Measurements from ENCODE around the gene PPDPF.

DNA sequence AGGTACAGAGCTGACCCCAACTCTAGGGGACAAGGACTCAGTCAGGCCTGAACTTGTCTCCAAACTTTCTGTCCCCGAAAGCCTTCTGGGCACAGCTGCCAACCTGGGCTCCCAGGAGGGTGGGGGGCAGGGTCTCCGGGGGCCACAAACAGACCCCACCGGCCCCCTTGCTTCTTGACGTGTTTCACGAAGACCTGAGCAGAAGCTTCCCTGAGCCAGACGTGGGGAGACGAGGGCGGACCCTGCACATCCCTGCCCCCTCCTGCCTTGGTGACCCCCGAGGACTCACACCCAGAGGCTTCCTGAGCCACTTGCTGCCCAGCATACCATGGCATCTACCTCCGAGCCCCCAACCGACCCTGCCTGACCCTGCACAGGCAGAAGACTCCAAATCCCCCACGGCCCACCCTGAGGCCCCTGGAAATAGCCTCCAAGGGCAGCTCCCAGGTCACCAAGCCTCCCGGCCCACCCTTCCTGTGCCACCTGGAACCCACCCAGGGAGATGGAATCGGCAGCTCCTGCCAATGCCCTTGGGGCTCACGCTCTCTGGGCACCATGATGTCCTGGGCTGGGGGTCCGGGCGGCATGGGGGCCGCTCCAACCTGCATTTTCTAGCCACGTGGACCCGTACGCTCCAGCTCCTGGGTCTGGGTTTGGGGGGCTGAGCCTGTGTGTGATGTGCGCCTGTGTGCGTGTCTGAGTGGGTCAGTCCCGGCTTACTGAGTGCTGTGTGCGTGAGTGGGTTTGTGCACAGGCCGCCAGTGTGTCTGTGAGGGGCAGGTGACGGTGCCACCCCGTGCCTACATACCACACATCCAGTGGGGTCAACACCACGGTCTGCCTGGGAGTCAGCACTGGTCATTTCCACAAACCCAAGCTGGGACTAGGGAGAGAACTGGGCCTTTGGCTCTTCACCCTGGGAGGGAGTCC is 19.1 kb downstream of the PPDPF start:
- TF ChIP-seq, protein P1, sequence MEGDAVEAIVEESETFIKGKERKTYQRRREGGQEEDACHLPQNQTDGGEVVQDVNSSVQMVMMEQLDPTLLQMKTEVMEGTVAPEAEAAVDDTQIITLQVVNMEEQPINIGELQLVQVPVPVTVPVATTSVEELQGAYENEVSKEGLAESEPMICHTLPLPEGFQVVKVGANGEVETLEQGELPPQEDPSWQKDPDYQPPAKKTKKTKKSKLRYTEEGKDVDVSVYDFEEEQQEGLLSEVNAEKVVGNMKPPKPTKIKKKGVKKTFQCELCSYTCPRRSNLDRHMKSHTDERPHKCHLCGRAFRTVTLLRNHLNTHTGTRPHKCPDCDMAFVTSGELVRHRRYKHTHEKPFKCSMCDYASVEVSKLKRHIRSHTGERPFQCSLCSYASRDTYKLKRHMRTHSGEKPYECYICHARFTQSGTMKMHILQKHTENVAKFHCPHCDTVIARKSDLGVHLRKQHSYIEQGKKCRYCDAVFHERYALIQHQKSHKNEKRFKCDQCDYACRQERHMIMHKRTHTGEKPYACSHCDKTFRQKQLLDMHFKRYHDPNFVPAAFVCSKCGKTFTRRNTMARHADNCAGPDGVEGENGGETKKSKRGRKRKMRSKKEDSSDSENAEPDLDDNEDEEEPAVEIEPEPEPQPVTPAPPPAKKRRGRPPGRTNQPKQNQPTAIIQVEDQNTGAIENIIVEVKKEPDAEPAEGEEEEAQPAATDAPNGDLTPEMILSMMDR (conservative IDR thresholded peaks at IDR 0.05 in 1 of 2, IDR thresholded peaks at IDR 0.05 in 1 of 2; ENCODE audit: extremely low read depth in 1 of 2, insufficient read depth in 1 of 2, low read depth in 1 of 2, low read length in 2 of 2), result no peak
- TF ChIP-seq EZH2 (IDR thresholded peaks at IDR 0.05; ENCODE audit: borderline replicate concordance, low read length), result no peak

Data from mammary epithelial cell (primary cell).